ENCODE results near the gene RYR2. TPM values are rescaled to one million over a fixed set of nuclear protein-coding genes. Genes with fewer than 3 reads are reported as not detected.
"Not testable (repeated sequence)": the region's sequence is repeated elsewhere in the genome, so short reads cannot be mapped to it uniquely, and the experiment has no call there.

The RYR2 gene
- total RNA-seq, 1 donor from 2014 or later = not detected

- no peak for DNase-seq (ENCODE audit: low read depth, low spot score)
Measured at GRCh38 chr1:237542525-237543418, 500.8 kb downstream of the RYR2 start.

GRCh38 chr1:237553078-237553477, 511.1 kb downstream of the RYR2 start:
- DNase-seq (ENCODE audit: low read depth, low spot score) = no peak

GRCh38 chr1:237556911-237557310, 514.9 kb downstream of the RYR2 start:
- no peak for DNase-seq (ENCODE audit: low read depth, low spot score)

- DNase-seq (ENCODE audit: low read depth, low spot score) = peak; percentile 3
Measured at GRCh38 chr1:237562242-237562823, 520.3 kb downstream of the RYR2 start.

- no peak for DNase-seq (ENCODE audit: low read depth, low spot score)
Measured at GRCh38 chr1:237565236-237565635, 523.3 kb downstream of the RYR2 start.

GRCh38 chr1:237566581-237566980, 524.6 kb downstream of the RYR2 start:
- no peak for DNase-seq (ENCODE audit: low read depth, low spot score)

- DNase-seq (ENCODE audit: low read depth, low spot score) = no peak
Measured at GRCh38 chr1:237568955-237569354, 527.0 kb downstream of the RYR2 start.

- no peak for DNase-seq (ENCODE audit: low read depth, low spot score)
Measured at GRCh38 chr1:237570530-237570929, 528.5 kb downstream of the RYR2 start.

GRCh38 chr1:237574536-237574935, 532.6 kb downstream of the RYR2 start:
- no peak for DNase-seq (ENCODE audit: low read depth, low spot score)

- no peak for DNase-seq (ENCODE audit: low read depth, low spot score)
Measured at GRCh38 chr1:237578540-237578939, 536.6 kb downstream of the RYR2 start.

- DNase-seq (ENCODE audit: low read depth, low spot score) = no peak
Measured at GRCh38 chr1:237580726-237581125, 538.7 kb downstream of the RYR2 start.

GRCh38 chr1:237583270-237583669, 541.3 kb downstream of the RYR2 start:
- DNase-seq (ENCODE audit: low read depth, low spot score) = no peak

GRCh38 chr1:237583756-237584155, 541.8 kb downstream of the RYR2 start:
- no peak for DNase-seq (ENCODE audit: low read depth, low spot score)

- DNase-seq (ENCODE audit: low read depth, low spot score) = no peak
Measured at GRCh38 chr1:237590386-237590785, 548.4 kb downstream of the RYR2 start.

GRCh38 chr1:237591353-237591752, 549.4 kb downstream of the RYR2 start:
- no peak for DNase-seq (ENCODE audit: low read depth, low spot score)

- DNase-seq (ENCODE audit: low read depth, low spot score) = not testable (repeated sequence)
Measured at GRCh38 chr1:237603036-237603568, 561.1 kb downstream of the RYR2 start.

GRCh38 chr1:237608433-237608832, 566.4 kb downstream of the RYR2 start:
- no peak for DNase-seq (ENCODE audit: low read depth, low spot score)

- no peak for DNase-seq (ENCODE audit: low read depth, low spot score)
Measured at GRCh38 chr1:237610157-237610556, 568.2 kb downstream of the RYR2 start.

- DNase-seq (ENCODE audit: low read depth, low spot score) = no peak
Measured at GRCh38 chr1:237613984-237614383, 572.0 kb downstream of the RYR2 start.

- DNase-seq (ENCODE audit: low read depth, low spot score) = no peak
Measured at GRCh38 chr1:237619553-237619952, 577.6 kb downstream of the RYR2 start.

GRCh38 chr1:237634922-237635321, 592.9 kb downstream of the RYR2 start:
- no peak for DNase-seq (ENCODE audit: low read depth, low spot score)

GRCh38 chr1:237638555-237638954, 596.6 kb downstream of the RYR2 start:
- no peak for DNase-seq (ENCODE audit: low read depth, low spot score)
